Right atrium auricular region (tissue), 2 donors: Measurements from ENCODE around the gene PTPN4. TPM values are rescaled to one million over a fixed set of nuclear protein-coding genes. Genes with fewer than 3 reads are reported as not detected.
"Not testable (repeated sequence)": the region's sequence is repeated elsewhere in the genome, so short reads cannot be mapped to it uniquely, and the experiment has no call there.

Experiments used
- DNase-seq: peaks from one replicate; pipeline ENCODE4 v3.0.0-alpha.2; 2019; ENCODE audit warnings: low spot score
- H3K27ac ChIP-seq, 2 donors: fragments of 200-600 bp; sonication (generic); 1 replicate in 1 of 2; 2 replicates in 1 of 2; pipeline ENCODE4 v1.5.1; 2016 to 2019
- H3K27me3 ChIP-seq, 2 donors: fragments of 200-600 bp; sonication (generic); one replicate each; pipeline versions ENCODE4 v1.5.1 to v1.6.0; 2017 to 2019
- H3K36me3 ChIP-seq: fragments of 200-600 bp; sonication (generic); one replicate; pipeline ENCODE4 v1.5.1; 2016
- H3K4me1 ChIP-seq, 2 donors: fragments of 200-600 bp; sonication (generic); one replicate each; pipeline versions ENCODE4 v1.5.1 to v1.6.0; 2017 to 2019
- H3K4me3 ChIP-seq, 2 donors: fragments of 200-600 bp; sonication (generic); 1 replicate in 1 of 2; 2 replicates in 1 of 2; pipeline ENCODE4 v1.5.1; 2017 to 2019; ENCODE audit warnings: mild to moderate bottlenecking in 1 of 2, moderate library complexity in 1 of 2
- H3K9me3 ChIP-seq, 2 donors: fragments of 200-600 bp; sonication (generic); one replicate each; pipeline ENCODE4 v1.5.1; 2019
- total RNA-seq, 2 donors: library from RNA; depleted of rRNA; stranded (reverse); fragments of >200 nt; gene quantifications; one replicate each; pipeline ENCODE4 v1.1.0, GENCODE V29; 2016
- TF ChIP-seq, protein P1 (sequence below), 2 donors: fragments of 200-600 bp; sonication (generic); IDR thresholded peaks; one replicate each; pipeline ENCODE4 v1.5.1; 2019; ENCODE audit warnings: antibody characterized with exemption in 2 of 2

The PTPN4 gene
- total RNA-seq, 2 donors from 2014 or later = 23.7 to 44.1 TPM

DNA sequence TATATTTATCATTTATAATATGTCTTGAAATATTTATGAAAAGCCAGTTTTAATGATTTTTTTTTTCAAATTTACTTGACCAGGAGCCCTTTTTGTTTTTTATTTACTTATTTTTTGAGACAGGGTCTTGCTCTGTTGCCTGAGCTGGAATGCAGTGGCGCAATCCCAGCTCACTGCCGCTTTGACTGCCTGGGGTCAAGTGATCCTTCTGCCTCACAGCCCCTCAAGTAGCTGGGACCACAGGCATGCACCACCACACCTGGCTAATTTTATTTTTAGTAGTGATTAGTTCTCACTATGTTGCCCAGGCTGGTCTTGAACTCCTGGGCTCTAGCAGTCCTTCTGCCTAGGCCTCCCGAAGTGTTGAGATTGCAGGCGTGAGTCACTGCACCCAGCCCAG lies 258.8 kb downstream of the PTPN4 start:
- TF ChIP-seq, protein P1, sequence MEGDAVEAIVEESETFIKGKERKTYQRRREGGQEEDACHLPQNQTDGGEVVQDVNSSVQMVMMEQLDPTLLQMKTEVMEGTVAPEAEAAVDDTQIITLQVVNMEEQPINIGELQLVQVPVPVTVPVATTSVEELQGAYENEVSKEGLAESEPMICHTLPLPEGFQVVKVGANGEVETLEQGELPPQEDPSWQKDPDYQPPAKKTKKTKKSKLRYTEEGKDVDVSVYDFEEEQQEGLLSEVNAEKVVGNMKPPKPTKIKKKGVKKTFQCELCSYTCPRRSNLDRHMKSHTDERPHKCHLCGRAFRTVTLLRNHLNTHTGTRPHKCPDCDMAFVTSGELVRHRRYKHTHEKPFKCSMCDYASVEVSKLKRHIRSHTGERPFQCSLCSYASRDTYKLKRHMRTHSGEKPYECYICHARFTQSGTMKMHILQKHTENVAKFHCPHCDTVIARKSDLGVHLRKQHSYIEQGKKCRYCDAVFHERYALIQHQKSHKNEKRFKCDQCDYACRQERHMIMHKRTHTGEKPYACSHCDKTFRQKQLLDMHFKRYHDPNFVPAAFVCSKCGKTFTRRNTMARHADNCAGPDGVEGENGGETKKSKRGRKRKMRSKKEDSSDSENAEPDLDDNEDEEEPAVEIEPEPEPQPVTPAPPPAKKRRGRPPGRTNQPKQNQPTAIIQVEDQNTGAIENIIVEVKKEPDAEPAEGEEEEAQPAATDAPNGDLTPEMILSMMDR (IDR thresholded peaks at IDR 0.05) = no peak
- no peak overlapping the region for H3K4me3 ChIP-seq
- no peaks in the 10 kb centered on the region for H3K9me3 ChIP-seq
- H3K4me1 ChIP-seq = peaks cover 0 to 11% of the 10 kb centered on the region in 2 donors
- H3K27ac ChIP-seq = no peak overlapping the region
- no peak for DNase-seq
- no peaks in the 10 kb centered on the region for H3K36me3 ChIP-seq
- H3K27me3 ChIP-seq = no peaks in the 10 kb centered on the region

DNA sequence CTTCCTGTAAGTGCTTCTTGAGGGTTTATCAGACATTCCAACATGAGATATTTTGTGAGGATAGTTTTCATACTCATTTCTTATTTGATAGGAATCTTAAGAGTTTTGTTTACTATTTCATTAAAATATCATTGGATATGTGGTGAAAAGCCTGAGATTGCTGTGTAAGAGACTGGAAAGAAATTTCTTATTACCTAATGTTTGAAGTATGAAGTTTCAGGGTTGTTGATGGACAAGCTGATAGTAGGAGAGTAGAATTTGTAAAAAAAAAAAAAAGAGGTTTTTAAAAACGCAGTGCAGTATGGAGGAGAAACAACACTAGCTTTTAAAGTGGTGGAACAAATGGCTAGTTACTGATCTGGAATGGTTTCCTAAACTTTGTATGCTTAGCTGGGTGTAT lies 260.8 kb downstream of the PTPN4 start:
- no peaks in the 10 kb centered on the region for H3K9me3 ChIP-seq
- DNase-seq = no peak
- TF ChIP-seq, protein P1 (IDR thresholded peaks at IDR 0.05) = no peak
- H3K27me3 ChIP-seq = no peaks in the 10 kb centered on the region
- H3K4me3 ChIP-seq = no peak overlapping the region
- H3K27ac ChIP-seq = no peak overlapping the region
- no peaks in the 10 kb centered on the region for H3K4me1 ChIP-seq
- no peaks in the 10 kb centered on the region for H3K36me3 ChIP-seq

DNA sequence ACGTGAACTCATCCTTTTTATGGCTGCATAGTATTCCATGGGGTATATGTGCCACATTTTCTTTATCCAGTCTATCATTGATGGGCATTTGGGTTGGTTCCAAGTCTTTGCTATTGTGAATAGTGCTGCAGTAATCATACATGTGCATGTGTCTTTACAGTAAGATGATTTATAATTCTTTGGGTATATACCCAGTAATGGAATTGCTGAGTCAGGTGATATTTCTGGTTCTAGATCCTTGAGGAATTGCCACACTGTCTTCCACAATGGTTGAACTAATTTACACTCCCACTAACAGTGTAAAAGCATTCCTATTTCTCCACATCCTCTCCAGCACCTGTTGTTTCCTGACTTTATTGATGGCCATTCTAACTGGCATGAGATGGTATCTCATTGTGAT lies 262.8 kb downstream of the PTPN4 start:
- H3K27ac ChIP-seq, DNase-seq, H3K4me1 ChIP-seq, H3K4me3 ChIP-seq, H3K36me3 ChIP-seq, H3K9me3 ChIP-seq, H3K27me3 ChIP-seq: not testable (repeated sequence)

DNA sequence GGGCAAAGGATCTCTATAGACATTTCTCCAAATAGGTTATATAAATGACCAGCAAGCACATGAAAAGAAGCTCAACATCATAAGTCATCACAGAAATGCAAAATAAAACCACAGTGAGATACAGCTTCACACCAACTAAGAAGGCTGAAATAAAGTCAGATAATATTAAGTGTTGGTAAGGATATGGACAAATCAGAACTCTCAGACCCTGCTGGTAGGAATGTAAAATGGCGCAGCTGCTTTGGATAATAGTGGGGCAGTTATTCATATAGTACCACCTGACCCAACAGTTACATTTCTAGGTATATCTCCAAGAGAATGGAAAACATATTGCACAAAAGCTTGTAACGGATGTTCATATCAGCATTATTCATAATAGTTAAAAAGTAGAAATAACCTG lies 267.2 kb downstream of the PTPN4 start:
- H3K9me3 ChIP-seq = no peaks in the 10 kb centered on the region
- H3K36me3 ChIP-seq = no peaks in the 10 kb centered on the region
- TF ChIP-seq, protein P1 (IDR thresholded peaks at IDR 0.05) = no peak
- H3K27me3 ChIP-seq = no peaks in the 10 kb centered on the region
- no peaks in the 10 kb centered on the region for H3K4me1 ChIP-seq
- H3K4me3 ChIP-seq = no peak overlapping the region
- no peak for DNase-seq
- H3K27ac ChIP-seq = no peak overlapping the region

DNA sequence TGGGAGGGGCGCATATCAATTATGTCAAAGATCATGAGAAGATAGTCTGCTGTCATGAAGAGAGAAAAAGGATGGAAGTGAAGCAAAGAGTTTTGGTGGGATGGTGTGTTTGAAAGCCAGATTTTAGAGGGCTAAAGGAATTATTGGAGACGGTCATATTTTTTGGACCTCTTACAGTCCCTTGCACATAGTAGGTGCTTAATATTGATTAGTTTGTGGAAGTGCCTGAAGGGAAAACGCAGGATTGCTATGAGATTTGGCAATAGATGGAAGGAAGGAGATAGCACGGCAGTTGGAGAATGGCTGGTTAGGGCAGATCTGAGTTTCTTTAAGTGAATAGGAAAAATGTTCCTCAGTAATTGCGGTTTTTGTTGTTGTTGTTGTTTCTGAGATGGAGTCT lies 269.1 kb downstream of the PTPN4 start:
- H3K36me3 ChIP-seq = no peaks in the 10 kb centered on the region
- no peak overlapping the region for H3K4me3 ChIP-seq
- TF ChIP-seq, protein P1 (IDR thresholded peaks at IDR 0.05) = no peak
- no peak for DNase-seq
- H3K4me1 ChIP-seq = no peaks in the 10 kb centered on the region
- H3K27me3 ChIP-seq = no peaks in the 10 kb centered on the region
- H3K27ac ChIP-seq = no peak overlapping the region
- no peaks in the 10 kb centered on the region for H3K9me3 ChIP-seq

DNA sequence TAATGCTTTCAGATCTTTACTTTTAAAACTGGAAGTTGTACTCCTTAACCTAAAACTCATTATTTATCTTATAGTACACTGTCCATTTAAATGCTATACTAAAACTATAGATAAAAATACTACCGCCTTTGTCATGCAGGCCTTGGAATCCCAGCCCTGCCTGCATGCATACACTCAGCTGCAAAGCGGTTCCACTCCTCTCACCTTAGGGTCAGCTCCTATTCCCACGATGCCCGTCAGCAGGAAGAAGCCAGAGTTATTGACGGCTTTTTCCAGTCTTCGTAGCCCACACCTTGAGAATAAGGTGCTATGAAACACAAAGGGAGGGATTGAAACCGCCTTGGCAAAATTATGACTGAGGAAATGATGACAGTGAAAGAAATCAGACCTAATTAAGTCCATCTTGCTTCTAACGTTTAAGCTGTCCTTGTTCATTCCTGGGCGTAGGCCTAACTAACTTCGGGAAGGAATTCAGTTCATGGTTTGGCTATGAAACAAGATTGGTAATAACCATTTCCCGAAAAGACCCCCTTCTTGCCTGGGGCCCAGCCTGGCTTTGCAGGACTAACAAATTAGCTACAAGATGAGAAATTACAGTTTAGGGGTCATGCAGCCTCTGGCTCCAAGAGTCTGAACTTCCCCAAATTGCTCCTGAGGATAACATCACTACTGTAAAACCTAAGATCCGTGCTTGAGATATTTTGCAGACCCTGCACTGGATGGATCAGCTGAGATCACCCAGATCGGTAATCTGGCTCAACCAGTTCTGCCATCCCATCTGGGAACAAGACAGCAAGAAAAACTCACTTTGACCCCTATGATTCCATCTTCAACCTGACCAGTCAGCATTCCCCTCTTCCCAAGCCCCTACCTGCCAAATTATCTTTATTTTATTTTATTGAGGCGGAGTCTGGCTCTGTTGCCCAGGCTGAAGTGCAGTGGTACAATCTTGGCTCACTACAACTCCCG lies 270.2 kb downstream of the PTPN4 start:
- DNase-seq = no peak
- no peaks in the 10 kb centered on the region for H3K9me3 ChIP-seq
- no peaks in the 10 kb centered on the region for H3K36me3 ChIP-seq
- H3K4me1 ChIP-seq = no peaks in the 10 kb centered on the region
- H3K27ac ChIP-seq = no peak overlapping the region
- TF ChIP-seq, protein P1 (IDR thresholded peaks at IDR 0.05) = no peak
- H3K27me3 ChIP-seq = no peaks in the 10 kb centered on the region
- no peak overlapping the region for H3K4me3 ChIP-seq
